OCI-LY1 (cell line): ENCODE results near the gene ADAM12.

Experiments
- EZH2 ChIP-seq: fragments of 200-600 bp; sonication (generic), shearing (Covaris generic); IDR thresholded peaks from 2 replicates; pipeline ENCODE4 v1.8.0; 2017; ENCODE audit warnings: borderline replicate concordance, mixed run types, mild to moderate bottlenecking, antibody characterized with exemption, low read length, moderate library complexity, mixed read lengths
- TF ChIP-seq, protein P1 (sequence below): fragments of 200-600 bp; sonication (generic), shearing (Covaris generic); IDR thresholded peaks from 2 replicates; pipeline ENCODE4 v1.5.1; 2017; ENCODE audit warnings: mild to moderate bottlenecking, antibody characterized with exemption, low read length, moderate library complexity, mixed read lengths

DNA sequence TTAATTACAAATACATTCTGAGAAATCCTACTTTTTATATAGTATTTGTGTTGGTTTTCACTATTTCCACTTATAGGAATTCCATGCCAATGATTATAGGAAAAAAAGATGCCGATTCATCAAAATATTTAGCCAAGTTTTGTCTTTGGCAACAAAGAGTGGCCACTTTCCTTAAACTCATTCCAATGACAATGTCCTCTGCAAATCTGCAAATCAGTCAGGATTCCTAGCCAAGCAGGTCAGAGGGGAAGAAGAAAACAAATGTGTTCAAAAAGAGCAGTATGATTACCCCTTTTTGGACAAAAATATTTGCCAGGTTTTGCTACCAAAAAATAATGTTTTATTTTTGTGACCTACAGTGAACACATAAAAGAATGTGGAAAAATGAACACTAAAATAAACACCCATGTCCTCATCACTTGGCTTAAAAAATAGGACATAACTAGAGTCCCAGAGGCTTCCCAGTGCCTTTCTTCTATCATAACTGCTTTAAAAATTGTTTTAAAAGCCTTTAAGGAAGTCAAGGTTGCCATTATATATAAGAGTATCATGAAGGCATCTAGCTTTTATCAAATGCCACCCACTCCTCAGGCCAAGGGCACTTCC lies 125.9 kb downstream of the ADAM12 start:
- no peak for TF ChIP-seq EZH2
- TF ChIP-seq, protein P1, sequence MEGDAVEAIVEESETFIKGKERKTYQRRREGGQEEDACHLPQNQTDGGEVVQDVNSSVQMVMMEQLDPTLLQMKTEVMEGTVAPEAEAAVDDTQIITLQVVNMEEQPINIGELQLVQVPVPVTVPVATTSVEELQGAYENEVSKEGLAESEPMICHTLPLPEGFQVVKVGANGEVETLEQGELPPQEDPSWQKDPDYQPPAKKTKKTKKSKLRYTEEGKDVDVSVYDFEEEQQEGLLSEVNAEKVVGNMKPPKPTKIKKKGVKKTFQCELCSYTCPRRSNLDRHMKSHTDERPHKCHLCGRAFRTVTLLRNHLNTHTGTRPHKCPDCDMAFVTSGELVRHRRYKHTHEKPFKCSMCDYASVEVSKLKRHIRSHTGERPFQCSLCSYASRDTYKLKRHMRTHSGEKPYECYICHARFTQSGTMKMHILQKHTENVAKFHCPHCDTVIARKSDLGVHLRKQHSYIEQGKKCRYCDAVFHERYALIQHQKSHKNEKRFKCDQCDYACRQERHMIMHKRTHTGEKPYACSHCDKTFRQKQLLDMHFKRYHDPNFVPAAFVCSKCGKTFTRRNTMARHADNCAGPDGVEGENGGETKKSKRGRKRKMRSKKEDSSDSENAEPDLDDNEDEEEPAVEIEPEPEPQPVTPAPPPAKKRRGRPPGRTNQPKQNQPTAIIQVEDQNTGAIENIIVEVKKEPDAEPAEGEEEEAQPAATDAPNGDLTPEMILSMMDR = no peak
